K562 (cell line): ENCODE measurements around the gene IRX2.

Source experiments
- DPF2 ChIP-seq: fragments of 450-650 bp; IDR thresholded peaks from 2 replicates; pipeline ENCODE4 v1.6.1; 2016
- FOS ChIP-seq: IDR thresholded peaks from 3 replicates; pipeline ENCODE4 v1.6.1; 2011; ENCODE audit not compliant: insufficient read length; ENCODE audit errors: extremely low read depth
- HOMEZ ChIP-seq: fragments of 250-450 bp; sonication (Bioruptor Pico); IDR thresholded peaks from 2 replicates; pipeline ENCODE4 v1.4.0; 2020; ENCODE audit warnings: mild to moderate bottlenecking, moderate library complexity
- POLR2A ChIP-seq: fragments of 450-650 bp; conservative IDR thresholded peaks from 2 replicates; pipeline ENCODE4 v1.6.1; 2016
- ZNF175 ChIP-seq: fragments of 200-800 bp; sonication (Bioruptor generic); IDR thresholded peaks from 2 replicates; pipeline ENCODE4 v1.6.1; 2016; ENCODE audit warnings: low read depth, mild to moderate bottlenecking, missing genetic modification characterization, missing compliant biosample characterization
- ZNF239 ChIP-seq: fragments of 250-450 bp; sonication (Bioruptor Pico); IDR thresholded peaks from 2 replicates; pipeline ENCODE4 v1.4.0; 2020; ENCODE audit warnings: mild to moderate bottlenecking

GRCh38 chr5:2729189-2729588 is 22.3 kb downstream of the IRX2 start:
- TF ChIP-seq ZNF175 (CRISPR knock-in tag) (no peak), DPF2 (no peak), HOMEZ (CRISPR knock-in tag) (no peak), POLR2A (no peak), ZNF239 (CRISPR knock-in tag) (no peak), FOS (no peak)
